Activated CD4-positive, alpha-beta T cell treated with anti-CD3 and anti-CD28 coated beads, Interleukin-2, Interleukin-6, amounts not matched to agents 100 ng/mL and 50 ng/mL, durations not matched to agents 16 hours and 8 hours (primary cell): Measurements from ENCODE around the gene ATF6.

ENCODE experiments used
- DNase-seq: peaks from one replicate; pipeline ENCODE4 v3.0.0-alpha.2; 2020

The ATF6 gene

GRCh38 chr1:162009501-162010174 lies 243.5 kb downstream of the ATF6 start:
- DNase-seq, result no peak

GRCh38 chr1:162010175-162010506 lies 244.0 kb downstream of the ATF6 start:
- no peak for DNase-seq

GRCh38 chr1:162011337-162012012 lies 245.4 kb downstream of the ATF6 start:
- no peak for DNase-seq

- DNase-seq, result no peak
Observed at GRCh38 chr1:162013289-162013688, 247.2 kb downstream of the ATF6 start.
